HepG2 (cell line): ENCODE measurements around the gene PCSK6. TPM values are rescaled to one million over a fixed set of nuclear protein-coding genes. Genes with fewer than 3 reads are reported as not detected.

Experiments
- AGO1 ChIP-seq: fragments of 200-400 bp; formaldehyde crosslinking; IDR thresholded peaks from 2 replicates; pipeline ENCODE4 v1.6.1; 2017; ENCODE audit warnings: mild to moderate bottlenecking, low read depth, low read length, moderate library complexity; ENCODE audit not compliant: poor library complexity, severe bottlenecking
- ASH2L ChIP-seq: fragments of 300-600, 200-600 bp; sonication (generic); IDR thresholded peaks from 2 replicates; pipeline ENCODE4 v1.7.0; 2017; ENCODE audit warnings: low read depth, mild to moderate bottlenecking, moderate library complexity, mixed read lengths, low read length; ENCODE audit not compliant: insufficient read length
- CBFB ChIP-seq: sonication (generic); formaldehyde crosslinking; IDR thresholded peaks from 2 replicates; pipeline ENCODE4 v1.4.0; 2020; ENCODE audit warnings: missing genetic modification reagents
- CCAR2 ChIP-seq: fragments of 200-400 bp; formaldehyde crosslinking; optimal IDR thresholded peaks from 2 replicates; pipeline ENCODE3; 2018; ENCODE audit warnings: low read depth, mild to moderate bottlenecking, low read length, moderate library complexity
- CCDC6 ChIP-seq: sonication (generic); formaldehyde crosslinking; IDR thresholded peaks from 2 replicates; pipeline ENCODE4 v1.8.1; 2022; ENCODE audit warnings: mild to moderate bottlenecking, missing genetic modification reagents, moderate library complexity
- JUN ChIP-seq: sonication (generic); formaldehyde crosslinking; IDR thresholded peaks from 2 replicates; pipeline ENCODE4 v1.4.0; 2020; ENCODE audit warnings: mild to moderate bottlenecking, missing genetic modification reagents
- MLLT10 ChIP-seq: sonication (generic); formaldehyde crosslinking; IDR thresholded peaks from 2 replicates; pipeline ENCODE4 v1.4.0; 2020; ENCODE audit warnings: missing genetic modification reagents
- MTA1 ChIP-seq: sonication (generic); formaldehyde crosslinking; IDR thresholded peaks from 2 replicates; pipeline ENCODE4 v1.4.0; 2020; ENCODE audit warnings: missing genetic modification reagents, mild to moderate bottlenecking, borderline replicate concordance
- POLR2G ChIP-seq: fragments of 200-400 bp; formaldehyde crosslinking; IDR thresholded peaks from 2 replicates; pipeline ENCODE4 v1.6.1; 2018; ENCODE audit warnings: mild to moderate bottlenecking, low read depth, low read length, moderate library complexity
- RBM22 ChIP-seq: fragments of 200-400 bp; formaldehyde crosslinking; optimal IDR thresholded peaks from 2 replicates; pipeline ENCODE3; 2017; ENCODE audit warnings: mild to moderate bottlenecking, low read length, moderate library complexity
- RFX1 ChIP-seq: fragments of 450-650 bp; IDR thresholded peaks from 2 replicates; pipeline ENCODE4 v1.6.1; 2017
- SIN3A ChIP-seq: IDR thresholded peaks from 2 replicates; pipeline ENCODE4 v1.6.1; 2011; ENCODE audit warnings: low read depth, mild to moderate bottlenecking, control low read depth, low read length, borderline replicate concordance
- SMAD9 ChIP-seq: sonication (generic); formaldehyde crosslinking; IDR thresholded peaks from 2 replicates; pipeline ENCODE4 v1.5.1; 2020; ENCODE audit warnings: mild to moderate bottlenecking, missing genetic modification reagents
- TSC22D2 ChIP-seq: sonication (generic); formaldehyde crosslinking; IDR thresholded peaks from 2 replicates; pipeline ENCODE4 v1.5.1; 2020; ENCODE audit warnings: missing genetic modification reagents, mild to moderate bottlenecking, borderline replicate concordance
- ZBTB33 ChIP-seq: sonication (generic); formaldehyde crosslinking; IDR thresholded peaks from 2 replicates; pipeline ENCODE4 v1.4.0; 2020; ENCODE audit warnings: missing genetic modification reagents
- ZBTB42 ChIP-seq: sonication (generic); formaldehyde crosslinking; IDR thresholded peaks from 2 replicates; pipeline ENCODE4 v1.5.0; 2020; ENCODE audit warnings: mild to moderate bottlenecking, missing genetic modification reagents
- ZBTB7B ChIP-seq: sonication (generic); formaldehyde crosslinking; IDR thresholded peaks from 2 replicates; pipeline ENCODE4 v1.4.0; 2020; ENCODE audit warnings: missing genetic modification reagents
- ZKSCAN8 ChIP-seq: IDR thresholded peaks from 2 replicates; pipeline ENCODE4 v1.6.1; 2016; ENCODE audit warnings: borderline replicate concordance, missing genetic modification reagents, missing compliant biosample characterization
- ZMYM2 ChIP-seq: sonication (generic); formaldehyde crosslinking; IDR thresholded peaks from 2 replicates; pipeline ENCODE4 v1.8.0; 2022; ENCODE audit warnings: mild to moderate bottlenecking, missing genetic modification reagents
- ZNF17 ChIP-seq: sonication (generic); formaldehyde crosslinking; IDR thresholded peaks from 2 replicates; pipeline ENCODE4 v1.5.0; 2020; ENCODE audit warnings: mild to moderate bottlenecking, missing genetic modification reagents
- ZNF253 ChIP-seq: sonication (generic); formaldehyde crosslinking; IDR thresholded peaks from 2 replicates; pipeline ENCODE4 v1.8.0; 2022; ENCODE audit warnings: mild to moderate bottlenecking, missing genetic modification reagents, borderline replicate concordance
- ZNF484 ChIP-seq: sonication (generic); formaldehyde crosslinking; IDR thresholded peaks from 2 replicates; pipeline ENCODE4 v1.5.1; 2020; ENCODE audit warnings: mild to moderate bottlenecking, low read depth, missing genetic modification reagents, borderline replicate concordance
- ZNF569 ChIP-seq: sonication (generic); formaldehyde crosslinking; IDR thresholded peaks from 2 replicates; pipeline ENCODE4 v1.5.0; 2020; ENCODE audit warnings: mild to moderate bottlenecking, missing genetic modification reagents, moderate library complexity, borderline replicate concordance
- ZNF713 ChIP-seq: sonication (generic); formaldehyde crosslinking; IDR thresholded peaks from 2 replicates; pipeline ENCODE4 v1.4.0; 2020; ENCODE audit warnings: mild to moderate bottlenecking, missing genetic modification reagents
- ZNF790 ChIP-seq: sonication (generic); formaldehyde crosslinking; IDR thresholded peaks from 2 replicates; pipeline ENCODE4 v1.8.0; 2022; ENCODE audit warnings: missing genetic modification reagents, mild to moderate bottlenecking, borderline replicate concordance
- polyA plus RNA-seq, 8 experiments: library from polyadenylated mRNA; depleted of rRNA in 3 of 8; stranded (reverse) in 7 of 8; unstranded in 1 of 8; fragments of >200 nt; fragmentation: Illumina TruSeq in 4 of 8; extraction: Trizol in 4 of 8; gene quantifications; 2 replicates each; pipeline versions ENCODE4 v1.2.1 to v1.2.3, GENCODE V29; 2011 to 2016; ENCODE audit warnings: low read depth in 4 of 8, missing spikeins in 1 of 8, mixed read lengths in 1 of 8; ENCODE audit not compliant: insufficient read depth in 1 of 8
- total RNA-seq, 5 experiments: library from RNA; depleted of rRNA; stranded (reverse); fragments of >200 nt; fragmentation: Illumina TruSeq; extraction: Trizol; gene quantifications; 2 replicates each; pipeline ENCODE4 v1.2.3, GENCODE V29; 2016; ENCODE audit warnings: low read depth in 1 of 5
- TF ChIP-seq, protein P1 (sequence below): sonication (generic); formaldehyde crosslinking; IDR thresholded peaks from 2 replicates; pipeline ENCODE4 v1.5.1; 2020; ENCODE audit warnings: missing genetic modification reagents, mild to moderate bottlenecking, borderline replicate concordance
- TF ChIP-seq, protein P2 (sequence below): sonication (generic); formaldehyde crosslinking; IDR thresholded peaks from 2 replicates; pipeline ENCODE4 v1.4.0; 2020; ENCODE audit warnings: missing genetic modification reagents

PCSK6 gene
- total and polyA plus RNA-seq, 2 of the 13 experiments (the other 11 are each of a cell fraction or from before 2014, with no cell fraction given): 56.5 to 155 TPM

DNA sequence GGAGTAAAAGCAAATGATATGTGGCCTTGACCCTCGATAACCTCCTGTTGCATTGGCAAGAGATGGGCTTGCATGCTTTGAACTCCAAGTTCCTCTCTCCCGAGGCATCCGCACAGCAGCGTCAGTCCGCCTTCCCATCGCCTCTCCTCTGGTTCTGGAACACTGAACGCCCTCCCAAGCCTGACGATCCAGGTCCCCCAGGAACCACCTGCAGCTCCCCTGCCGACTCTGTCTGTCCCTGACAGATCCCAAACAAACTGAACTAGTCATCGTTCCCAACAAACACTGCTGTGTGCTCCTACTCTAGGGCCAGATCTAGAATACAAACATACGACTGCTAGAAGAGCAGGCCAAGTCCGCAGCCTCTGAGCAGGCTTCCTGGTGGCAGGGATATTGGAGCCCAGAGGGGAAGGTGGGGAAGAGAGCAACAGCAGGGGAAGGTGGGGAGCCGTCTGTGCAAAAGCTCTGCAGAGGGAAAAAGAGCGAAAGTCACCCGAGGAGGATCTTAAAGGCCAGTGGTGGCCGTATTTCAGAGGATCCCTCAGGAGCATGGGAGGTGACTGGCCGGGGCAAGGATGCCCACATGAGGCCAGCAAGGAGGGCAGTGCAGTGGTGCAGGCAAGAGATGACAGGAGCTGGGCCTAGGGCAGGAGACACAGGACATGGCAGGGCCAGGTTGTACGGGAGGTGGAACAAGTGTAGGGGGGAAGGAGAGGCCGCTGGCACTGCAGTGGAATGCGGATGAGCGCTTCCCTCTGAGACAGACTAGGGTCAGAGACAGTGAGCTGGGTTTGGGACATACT is 50.8 kb downstream of the PCSK6 start (continued):
- TF ChIP-seq ASH2L: no peak
- TF ChIP-seq ZKSCAN8 (CRISPR knock-in tag): no peak
- TF ChIP-seq SMAD9 (CRISPR knock-in tag): no peak
- no peak for TF ChIP-seq MLLT10 (CRISPR knock-in tag)
- TF ChIP-seq ZNF17 (CRISPR knock-in tag): no peak
- TF ChIP-seq MTA1: peak; percentile 70; the same call in 1 of the 2 replicates
- TF ChIP-seq RFX1: no peak
- no peak for TF ChIP-seq ZNF484 (CRISPR knock-in tag)
- no peak for TF ChIP-seq ZBTB7B
- no peak for TF ChIP-seq ZNF569 (CRISPR knock-in tag)
- TF ChIP-seq, protein P1, sequence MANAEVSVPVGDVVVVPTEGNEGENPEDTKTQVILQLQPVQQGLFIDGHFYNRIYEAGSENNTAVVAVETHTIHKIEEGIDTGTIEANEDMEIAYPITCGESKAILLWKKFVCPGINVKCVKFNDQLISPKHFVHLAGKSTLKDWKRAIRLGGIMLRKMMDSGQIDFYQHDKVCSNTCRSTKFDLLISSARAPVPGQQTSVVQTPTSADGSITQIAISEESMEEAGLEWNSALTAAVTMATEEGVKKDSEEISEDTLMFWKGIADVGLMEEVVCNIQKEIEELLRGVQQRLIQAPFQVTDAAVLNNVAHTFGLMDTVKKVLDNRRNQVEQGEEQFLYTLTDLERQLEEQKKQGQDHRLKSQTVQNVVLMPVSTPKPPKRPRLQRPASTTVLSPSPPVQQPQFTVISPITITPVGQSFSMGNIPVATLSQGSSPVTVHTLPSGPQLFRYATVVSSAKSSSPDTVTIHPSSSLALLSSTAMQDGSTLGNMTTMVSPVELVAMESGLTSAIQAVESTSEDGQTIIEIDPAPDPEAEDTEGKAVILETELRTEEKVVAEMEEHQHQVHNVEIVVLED: peak; percentile 31; the same call in 1 of the 2 replicates
- 0 out of 2 replicates have a peak, but pooled peaks have one; percentile 36 for TF ChIP-seq TSC22D2 (CRISPR knock-in tag)
- TF ChIP-seq ZBTB42 (CRISPR knock-in tag): no peak
- TF ChIP-seq RBM22: peak; percentile 86
- no peak for TF ChIP-seq ZNF790 (CRISPR knock-in tag)
- TF ChIP-seq CCAR2: peak; percentile 24
- no peak for TF ChIP-seq SIN3A
- peak; percentile 40; the same call in 1 of the 2 replicates for TF ChIP-seq JUN (CRISPR knock-in tag)
- TF ChIP-seq ZNF713 (CRISPR knock-in tag): no peak
- peak; percentile 74 for TF ChIP-seq POLR2G
- no peak for TF ChIP-seq CCDC6
- no peak for TF ChIP-seq AGO1
- TF ChIP-seq ZBTB33: no peak; the same call in 1 of the 2 replicates
- no peak for TF ChIP-seq ZNF253 (CRISPR knock-in tag)
- TF ChIP-seq ZMYM2 (CRISPR knock-in tag): no peak
- TF ChIP-seq, protein P2, sequence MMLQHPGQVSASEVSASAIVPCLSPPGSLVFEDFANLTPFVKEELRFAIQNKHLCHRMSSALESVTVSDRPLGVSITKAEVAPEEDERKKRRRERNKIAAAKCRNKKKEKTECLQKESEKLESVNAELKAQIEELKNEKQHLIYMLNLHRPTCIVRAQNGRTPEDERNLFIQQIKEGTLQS (CRISPR knock-in tag): peak; percentile 68; the same call in 1 of the 2 replicates
- TF ChIP-seq CBFB (CRISPR knock-in tag): 0 out of 2 replicates have a peak, but pooled peaks have one; percentile 29
